Right renal cortex interstitium (tissue), 3 donors: Measurements from ENCODE around the gene SYT8. TPM values are rescaled to one million over a fixed set of nuclear protein-coding genes. Genes with fewer than 3 reads are reported as not detected.
"Not testable (repeated sequence)": the region's sequence is repeated elsewhere in the genome, so short reads cannot be mapped to it uniquely, and the experiment has no call there.

Experiments
- DNase-seq, 3 donors: peaks; one replicate each; pipeline ENCODE4 v3.0.0-alpha.2; 2013; ENCODE audit warnings: low read depth in 3 of 3, low spot score in 2 of 3
- polyA plus RNA-seq, 3 donors: library from polyadenylated mRNA; unstranded; fragments of 120-200 nt; gene quantifications; one replicate each; pipeline ENCODE4 v1.2.1, GENCODE V29; 2013; ENCODE audit not compliant: insufficient read length in 3 of 3

Gene SYT8
- polyA plus RNA-seq, 3 donors, result 0.33 TPM; not detected in 2

GRCh38 chr11:1870326-1870696 is 35.5 kb downstream of the SYT8 start:
- no peak for DNase-seq

- no peak for DNase-seq
Observed at GRCh38 chr11:1870721-1871466, 36.1 kb downstream of the SYT8 start.

- no peak for DNase-seq
Observed at GRCh38 chr11:1871531-1871930, 36.7 kb downstream of the SYT8 start.

- DNase-seq, result no peak
Observed at GRCh38 chr11:1872267-1872985, 37.6 kb downstream of the SYT8 start.

GRCh38 chr11:1873048-1873812 is 38.4 kb downstream of the SYT8 start:
- DNase-seq, result peak in 2 of 3 donors; percentile 62 to 82

GRCh38 chr11:1873813-1874150 is 39.0 kb downstream of the SYT8 start:
- not testable (repeated sequence) for DNase-seq

GRCh38 chr11:1874441-1875092 is 39.8 kb downstream of the SYT8 start:
- DNase-seq, result not testable (repeated sequence)

GRCh38 chr11:1875093-1875850 is 40.5 kb downstream of the SYT8 start:
- no peak for DNase-seq

- DNase-seq, result not testable (repeated sequence)
Observed at GRCh38 chr11:1875851-1876301, 41.1 kb downstream of the SYT8 start.

- DNase-seq, result no peak
Observed at GRCh38 chr11:1876361-1877063, 41.7 kb downstream of the SYT8 start.

- no peak for DNase-seq
Observed at GRCh38 chr11:1877211-1878136, 42.7 kb downstream of the SYT8 start.

- no peak for DNase-seq
Observed at GRCh38 chr11:1878137-1879031, 43.6 kb downstream of the SYT8 start.

GRCh38 chr11:1879342-1879940 is 44.7 kb downstream of the SYT8 start:
- no peak for DNase-seq

GRCh38 chr11:1879941-1880720 is 45.3 kb downstream of the SYT8 start:
- DNase-seq, result no peak

GRCh38 chr11:1880746-1881441 is 46.1 kb downstream of the SYT8 start:
- DNase-seq, result no peak
